NAMALWA (cell line): Measurements from ENCODE around the gene IL18.
A peak's percentile ranks its signal among the peaks of the same experiment; 100 is the strongest.
"Not testable (repeated sequence)": the region's sequence is repeated elsewhere in the genome, so short reads cannot be mapped to it uniquely, and the experiment has no call there.

Experiments
- DNase-seq: peaks from one replicate; pipeline ENCODE4 v3.0.0-alpha.2; 2015; ENCODE audit warnings: low spot score

IL18 gene

DNA sequence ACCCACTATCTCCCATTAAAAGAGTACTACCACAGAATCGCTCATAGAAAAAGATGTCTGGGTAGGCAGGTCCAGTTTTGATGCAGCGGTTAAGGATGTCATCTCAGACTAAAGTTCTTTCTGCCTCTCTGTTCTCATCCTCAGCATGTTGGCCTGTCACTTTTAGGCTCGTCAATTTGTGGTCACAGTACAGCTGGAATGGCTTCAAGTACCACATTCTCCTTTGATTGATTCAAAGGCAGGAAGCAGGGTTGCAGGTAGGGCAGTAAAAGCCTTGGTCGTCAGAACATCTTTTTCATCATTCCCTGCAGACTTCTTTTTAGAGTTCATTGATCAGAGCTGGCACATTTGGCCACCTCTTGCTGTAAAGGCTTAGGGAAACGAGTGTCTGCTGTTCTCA, 48.5 kb downstream of the IL18 start:
- no peak for DNase-seq

GRCh38 chr11:112114460-112114859, 49.4 kb downstream of the IL18 start:
- DNase-seq = no peak

- peak; percentile 74 for DNase-seq
Measured at GRCh38 chr11:112113539-112114457, 50.1 kb downstream of the IL18 start.

GRCh38 chr11:112106070-112106469, 57.8 kb downstream of the IL18 start:
- no peak for DNase-seq

- no peak for DNase-seq
Measured at GRCh38 chr11:112103446-112103845, 60.4 kb downstream of the IL18 start.

GRCh38 chr11:112100462-112100861, 63.4 kb downstream of the IL18 start:
- DNase-seq = no peak

DNA sequence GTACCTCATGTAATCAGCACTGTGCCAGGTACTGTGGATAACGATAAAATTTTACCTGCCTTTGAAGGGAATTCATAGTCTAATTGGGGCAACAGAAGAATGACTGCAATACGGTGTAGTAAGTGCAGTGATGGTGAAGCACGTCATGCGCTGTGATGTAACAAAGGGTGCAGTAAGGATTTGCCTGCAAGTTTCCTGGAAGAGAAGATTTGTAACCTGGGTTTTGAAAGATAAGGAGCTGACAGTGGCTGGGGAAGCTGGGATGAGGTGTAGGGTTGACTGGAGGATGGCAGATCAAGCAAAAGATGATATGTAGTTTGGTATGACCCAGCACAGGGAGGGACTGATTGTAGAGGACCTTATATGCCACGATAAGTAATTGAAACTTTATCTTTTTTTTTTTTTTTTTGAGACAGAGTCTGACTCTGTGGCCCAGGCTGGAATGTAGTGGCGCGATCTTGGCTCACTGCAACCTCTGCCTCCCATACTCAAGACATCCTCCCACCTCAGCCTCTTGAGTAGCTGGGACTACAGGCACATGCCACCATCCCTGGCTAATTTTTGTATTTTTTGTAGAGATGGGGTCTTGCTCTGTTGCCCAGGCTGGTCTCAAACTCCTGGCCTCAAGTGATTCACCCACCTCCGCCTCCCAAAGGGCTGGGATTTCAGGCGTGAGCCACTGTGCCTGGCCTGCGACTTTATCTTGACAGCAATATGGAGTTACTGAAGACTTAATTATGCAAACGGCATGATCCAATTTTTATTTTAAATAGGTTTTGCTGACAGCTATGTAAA, 66.0 kb downstream of the IL18 start:
- DNase-seq = no peak

GRCh38 chr11:112096194-112096593, 67.7 kb downstream of the IL18 start:
- no peak for DNase-seq

DNA sequence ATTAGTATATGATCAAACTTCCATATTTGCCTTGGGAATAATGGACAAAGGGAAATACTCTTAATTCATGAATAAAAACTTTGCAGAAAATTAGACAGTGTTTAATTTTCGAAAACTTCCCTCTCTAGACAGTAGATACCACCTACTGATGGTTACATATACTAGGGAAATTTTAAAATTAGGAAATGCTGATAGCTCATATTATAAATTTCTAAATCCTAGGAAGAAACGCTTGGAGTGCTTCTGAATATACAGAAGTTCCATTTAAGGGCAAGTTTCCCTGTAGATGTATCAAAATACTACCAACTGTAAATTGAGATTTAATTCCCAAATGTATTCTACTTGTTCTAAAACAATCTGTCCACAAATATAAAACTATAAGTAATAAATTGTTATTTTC, 68.6 kb downstream of the IL18 start:
- not testable (repeated sequence) for DNase-seq
